Uterus (tissue), 4 donors: ENCODE measurements around the gene PTDSS2. TPM values are rescaled to one million over a fixed set of nuclear protein-coding genes. Genes with fewer than 3 reads are reported as not detected.

ENCODE experiments used
- DNase-seq, 2 donors: peaks; one replicate each; pipeline ENCODE4 v3.0.0-alpha.2; 2019 to 2020
- H3K27ac ChIP-seq, 2 donors: fragments of 200-600 bp; sonication (generic); 1 replicate in 1 of 2; 2 replicates in 1 of 2; pipeline ENCODE4 v1.5.1; 2016 to 2018
- H3K27me3 ChIP-seq, 2 donors: fragments of 200-600 bp; sonication (generic); one replicate each; pipeline ENCODE4 v1.5.1; 2018 to 2019; ENCODE audit warnings: control low read depth in 1 of 2
- H3K36me3 ChIP-seq, 2 donors: fragments of 200-600 bp; sonication (generic); one replicate each; pipeline ENCODE4 v1.5.1; 2019; ENCODE audit warnings: control low read depth in 1 of 2
- H3K4me1 ChIP-seq, 2 donors: fragments of 200-600 bp; sonication (generic); one replicate each; pipeline ENCODE4 v1.5.1; 2018 to 2019; ENCODE audit warnings: control low read depth in 1 of 2
- H3K4me3 ChIP-seq, 2 donors: fragments of 200-600 bp; sonication (generic); 1 replicate in 1 of 2; 2 replicates in 1 of 2; pipeline ENCODE4 v1.5.1; 2018 to 2019; ENCODE audit warnings: mild to moderate bottlenecking in 1 of 2
- H3K9me3 ChIP-seq, 2 donors: fragments of 200-600 bp; sonication (generic); one replicate each; pipeline ENCODE4 v1.5.1; 2019; ENCODE audit warnings: control low read depth in 1 of 2
- CTCF ChIP-seq, 4 experiments: fragments of 200-600 bp in 2 of 4; fragments of 450-650 bp in 2 of 4; sonication (generic) in 2 of 4; IDR thresholded peaks; one replicate each; pipeline ENCODE4 v1.5.1; 2016 to 2019; ENCODE audit warnings: antibody characterized with exemption in 4 of 4, mild to moderate bottlenecking in 2 of 4, moderate library complexity in 1 of 4
- POLR2A ChIP-seq, 2 donors: fragments of 450-650 bp; IDR thresholded peaks; one replicate each; pipeline ENCODE4 v1.6.1; 2016; ENCODE audit warnings: antibody characterized with exemption in 2 of 2, mild to moderate bottlenecking in 1 of 2, moderate library complexity in 1 of 2
- intact Hi-C: fragments of 100-400 bp; cut with DNase I; formaldehyde crosslinking; loops from one replicate; pipeline ENCODE4 v1.15.1; 2023; ENCODE audit warnings: low total_unique reads
- total RNA-seq, 4 donors: library from RNA; depleted of rRNA in 3 of 4; stranded (reverse); fragments of >200 nt in 3 of 4; gene quantifications; one replicate each; pipeline versions ENCODE4 v1.1.0 to v1.2.4, GENCODE V29; 2014 to 2023
- donor health status: DM: yes; HTN: yes; CAD: no.

The PTDSS2 gene
- total RNA-seq, 4 donors from 2014 or later: 20.7 to 43.7 (median 22.8) TPM

- intact Hi-C loops: no loop called here
- peaks cover 0 to 20% of the 10 kb centered on the region in 2 donors for H3K4me1 ChIP-seq
- H3K27me3 ChIP-seq: no peaks in the 10 kb centered on the region
- no peaks in the 10 kb centered on the region for H3K9me3 ChIP-seq
- H3K4me3 ChIP-seq: peak overlapping the region; percentile 37 to 52
- DNase-seq: peak; percentile 40 to 51
- TF ChIP-seq POLR2A (IDR thresholded peaks at IDR 0.05) (no peak), CTCF (IDR thresholded peaks at IDR 0.05) (no peak)
- H3K27ac ChIP-seq: peak overlapping the region; percentile 65 to 73
- no peaks in the 10 kb centered on the region for H3K36me3 ChIP-seq
Measured at GRCh38 chr11:504053-504993, 54.2 kb downstream of the PTDSS2 start.

- H3K36me3 ChIP-seq: no peaks in the 10 kb centered on the region
- peak overlapping the region; percentile 65 to 73 for H3K27ac ChIP-seq
- H3K9me3 ChIP-seq: no peaks in the 10 kb centered on the region
- H3K4me3 ChIP-seq: peak overlapping the region; percentile 37 to 52
- TF ChIP-seq CTCF (IDR thresholded peaks at IDR 0.05) (no peak), POLR2A (IDR thresholded peaks at IDR 0.05) (no peak)
- no peak for DNase-seq
- intact Hi-C loops: no loop called here
- no peaks in the 10 kb centered on the region for H3K27me3 ChIP-seq
- H3K4me1 ChIP-seq: peaks cover 0 to 20% of the 10 kb centered on the region in 2 donors
Measured at GRCh38 chr11:504994-505344, 54.9 kb downstream of the PTDSS2 start.

- Histone ChIP-seq H3K27me3 (no peaks in the 10 kb centered on the region), H3K9me3 (no peaks in the 10 kb centered on the region), H3K36me3 (no peaks in the 10 kb centered on the region), H3K27ac (peak overlapping the region; percentile 97 to 100), H3K4me1 (peaks cover 0 to 20% of the 10 kb centered on the region in 2 donors), H3K4me3 (peak overlapping the region; percentile 89 to 95)
- intact Hi-C loops: no loop called here
- peak; percentile 97 to 99 for DNase-seq
- TF ChIP-seq POLR2A (IDR thresholded peaks at IDR 0.05): peak; percentile 48 to 68
- peak in 1 of 4 experiments; percentile 7 for TF ChIP-seq CTCF (IDR thresholded peaks at IDR 0.05)
Measured at GRCh38 chr11:506238-506994, 56.3 kb downstream of the PTDSS2 start.

- TF ChIP-seq POLR2A (IDR thresholded peaks at IDR 0.05) (peak in 1 of 2 donors; percentile 73), CTCF (IDR thresholded peaks at IDR 0.05) (peak in 2 of 4 experiments; percentile 5 to 16)
- peaks cover 0 to 19% of the 10 kb centered on the region in 2 donors for H3K4me1 ChIP-seq
- no peaks in the 10 kb centered on the region for H3K36me3 ChIP-seq
- peak within 1 kb of the TSS; percentile 89 to 95 for H3K4me3 ChIP-seq
- intact Hi-C loops: no loop called here
- DNase-seq: peak; percentile 98 to 99
- no peaks in the 10 kb centered on the region for H3K27me3 ChIP-seq
- H3K27ac ChIP-seq: peak within 1 kb of the TSS; percentile 97 to 100
- no peaks in the 10 kb centered on the region for H3K9me3 ChIP-seq
Measured at GRCh38 chr11:506995-507726, 57.1 kb downstream of the PTDSS2 start, which contains the start of gene RNH1. RNH1 (minus strand) TSS chr11:507242; CDS start chr11:502162, 5,080 bp downstream.
